SK-N-SH (cell line): ENCODE measurements around the gene NFKBIA. TPM values are rescaled to one million over a fixed set of nuclear protein-coding genes. Genes with fewer than 3 reads are reported as not detected.
"Not testable (repeated sequence)": the region's sequence is repeated elsewhere in the genome, so short reads cannot be mapped to it uniquely, and the experiment has no call there.

ENCODE experiments used
- CTCF ChIA-PET: fragments of 300-600, 350-600 bp; formaldehyde crosslinking; extraction: SDS; loops from one replicate; lab custom pipeline; 2021; lab: Yijun Ruan, JAX
- POLR2A ChIA-PET: fragments of 350-600 bp; sonication (Branson Sonifier 250); formaldehyde crosslinking; extraction: SDS; loops from one replicate; lab custom pipeline; 2020; ENCODE audit warnings: antibody characterized with exemption, inconsistent platforms; lab: Yijun Ruan, JAX
- DNase-seq: peaks from one replicate; pipeline ENCODE4 v3.0.0; 2012
- H2AFZ ChIP-seq: fragments of 200-600 bp; sonication (generic); 2 replicates; pipeline ENCODE4 v1.8.1; 2016; ENCODE audit warnings: antibody characterized with exemption, mild to moderate bottlenecking, low read depth
- H3F3A ChIP-seq: fragments of 200-600 bp; sonication (generic); replicated peaks from 2 replicates; pipeline ENCODE3; 2016; ENCODE audit warnings: antibody characterized with exemption, mild to moderate bottlenecking; ENCODE audit not compliant: insufficient read depth
- H3K27ac ChIP-seq, 2 experiments: fragments of 200-500 bp in 1 of 2; fragments of 200-600 bp in 1 of 2; sonication (Bioruptor generic) in 1 of 2; sonication (generic), shearing (Covaris generic) in 1 of 2; 2 replicates each; pipeline versions ENCODE4 v1.5.1 to v1.6.1; 2014 to 2016; ENCODE audit warnings: low read depth in 2 of 2, inconsistent platforms in 1 of 2, low read length in 1 of 2, mild to moderate bottlenecking in 1 of 2, mixed read lengths in 1 of 2
- H3K27me3 ChIP-seq: fragments of 200-600 bp; sonication (generic), shearing (Covaris generic); 2 replicates; pipeline ENCODE4 v1.6.1; 2016; ENCODE audit warnings: mixed run types; ENCODE audit not compliant: insufficient read depth
- H3K36me3 ChIP-seq, 2 experiments: fragments of 200-500 bp in 1 of 2; fragments of 200-600 bp in 1 of 2; sonication (Bioruptor generic) in 1 of 2; sonication (generic) in 1 of 2; replicated peaks in 1 of 2; 2 replicates each; pipeline versions ENCODE3 to v1.5.1; 2014 to 2016; ENCODE audit warnings: low read length in 1 of 2, mild to moderate bottlenecking in 1 of 2; ENCODE audit not compliant: insufficient read depth in 2 of 2, control insufficient read depth in 1 of 2
- H3K4me1 ChIP-seq, 2 experiments: fragments of 200-500 bp in 1 of 2; fragments of 200-600 bp in 1 of 2; sonication (Bioruptor generic) in 1 of 2; sonication (generic), shearing (Covaris generic) in 1 of 2; 2 replicates each; pipeline versions ENCODE4 v1.5.1 to v1.6.1; 2014 to 2016; ENCODE audit warnings: low read depth in 1 of 2, low read length in 1 of 2, mixed run types in 1 of 2; ENCODE audit not compliant: insufficient read depth in 2 of 2, control insufficient read depth in 1 of 2
- H3K4me2 ChIP-seq: fragments of 200-600 bp; sonication (generic), shearing (Covaris generic); 2 replicates; pipeline ENCODE4 v1.6.1; 2017; ENCODE audit warnings: mixed run types
- H3K4me3 ChIP-seq, 2 experiments: fragments of 200-500 bp in 1 of 2; fragments of 200-600 bp in 1 of 2; sonication (Bioruptor generic) in 1 of 2; sonication (generic), shearing (Covaris generic) in 1 of 2; 2 replicates each; pipeline versions ENCODE4 v1.5.1 to v1.8.1; 2014 to 2016; ENCODE audit warnings: low read depth in 2 of 2, inconsistent platforms in 1 of 2, low read length in 1 of 2, mild to moderate bottlenecking in 1 of 2, mixed read lengths in 1 of 2, moderate library complexity in 1 of 2
- H3K79me2 ChIP-seq: fragments of 200-600 bp; sonication (generic); 2 replicates; pipeline ENCODE4 v1.8.1; 2017; ENCODE audit warnings: mild to moderate bottlenecking; ENCODE audit not compliant: insufficient read depth
- H3K9ac ChIP-seq: fragments of 200-600 bp; sonication (generic); 2 replicates; pipeline ENCODE4 v1.6.1; 2017; ENCODE audit warnings: mixed run types
- H3K9me2 ChIP-seq: fragments of 200-600 bp; sonication (generic); 2 replicates; pipeline ENCODE4 v1.6.1; 2017; ENCODE audit warnings: mixed run types
- H3K9me3 ChIP-seq: fragments of 200-600 bp; sonication (generic); 2 replicates; pipeline ENCODE4 v1.6.1; 2017; ENCODE audit warnings: mixed run types, mild to moderate bottlenecking, moderate library complexity
- H4K20me1 ChIP-seq: fragments of 200-600 bp; sonication (generic); 2 replicates; pipeline ENCODE4 v1.6.1; 2017; ENCODE audit warnings: mild to moderate bottlenecking, mixed run types; ENCODE audit not compliant: insufficient read depth
- EP300 ChIP-seq, 2 experiments: IDR thresholded peaks; 2 replicates each; pipeline versions ENCODE4 v1.4.0 to v1.6.1; 2012; ENCODE audit warnings: borderline replicate concordance in 1 of 2, low read depth in 1 of 2, low read length in 1 of 2
- EZH2phosphoT487 ChIP-seq: fragments of 200-600 bp; sonication (generic); IDR thresholded peaks from 2 replicates; pipeline ENCODE4 v1.6.1; 2017; ENCODE audit warnings: low read depth, mixed run types, mild to moderate bottlenecking, antibody characterized with exemption, moderate library complexity, borderline replicate concordance
- FOSL2 ChIP-seq: IDR thresholded peaks from 2 replicates; pipeline ENCODE4 v1.4.0; 2012; ENCODE audit warnings: low read depth, mild to moderate bottlenecking, moderate library complexity, borderline replicate concordance
- FOXJ3 ChIP-seq: sonication (generic); formaldehyde crosslinking; IDR thresholded peaks from 2 replicates; pipeline ENCODE4 v1.5.1; 2020; ENCODE audit warnings: mild to moderate bottlenecking, missing genetic modification reagents
- FOXM1 ChIP-seq: IDR thresholded peaks from 2 replicates; pipeline ENCODE4 v1.4.0; 2012; ENCODE audit warnings: low read depth, mild to moderate bottlenecking
- GABPA ChIP-seq: IDR thresholded peaks from 2 replicates; pipeline ENCODE4 v1.4.0; 2012; ENCODE audit warnings: low read depth, mild to moderate bottlenecking
- MAX ChIP-seq: IDR thresholded peaks from 2 replicates; pipeline ENCODE4 v1.4.0; 2012; ENCODE audit warnings: low read depth
- MXI1 ChIP-seq: IDR thresholded peaks from 2 replicates; pipeline ENCODE4 v1.6.1; 2012; ENCODE audit warnings: mild to moderate bottlenecking, low read depth, low read length, improper control_type of control experiment
- NFIC ChIP-seq: IDR thresholded peaks from 2 replicates; pipeline ENCODE4 v1.4.0; 2012; ENCODE audit warnings: borderline replicate concordance
- POLR2AphosphoS5 ChIP-seq: IDR thresholded peaks from 2 replicates; pipeline ENCODE4 v1.6.1; 2012; ENCODE audit warnings: low read depth, low read length
- RAD21 ChIP-seq: IDR thresholded peaks from 2 replicates; pipeline ENCODE4 v1.6.1; 2012; ENCODE audit warnings: mild to moderate bottlenecking, low read length
- RFX5 ChIP-seq: IDR thresholded peaks from 2 replicates; pipeline ENCODE4 v1.6.1; 2012; ENCODE audit warnings: mild to moderate bottlenecking, improper control_type of control experiment, low read length
- RXRA ChIP-seq: IDR thresholded peaks from 2 replicates; pipeline ENCODE4 v1.4.0; 2012; ENCODE audit warnings: low read depth, mild to moderate bottlenecking, borderline replicate concordance
- SIN3A ChIP-seq: IDR thresholded peaks from 2 replicates; pipeline ENCODE4 v1.6.1; 2012; ENCODE audit warnings: low read depth, mild to moderate bottlenecking, low read length, moderate library complexity, borderline replicate concordance
- SMC3 ChIP-seq: IDR thresholded peaks from 2 replicates; pipeline ENCODE4 v1.6.1; 2012; ENCODE audit warnings: low read depth, low read length, improper control_type of control experiment
- TAF1 ChIP-seq: IDR thresholded peaks from 2 replicates; pipeline ENCODE4 v1.6.1; 2012; ENCODE audit warnings: low read depth, mild to moderate bottlenecking, low read length, moderate library complexity, borderline replicate concordance
- TCF12 ChIP-seq: IDR thresholded peaks from 2 replicates; pipeline ENCODE4 v1.4.0; 2012
- USF2 ChIP-seq: fragments of 150-350 bp; IDR thresholded peaks from 2 replicates; pipeline ENCODE4 v1.6.1; 2017; ENCODE audit warnings: antibody characterized with exemption, low read length, low read depth, borderline replicate concordance
- YY1 ChIP-seq: IDR thresholded peaks from 2 replicates; pipeline ENCODE4 v1.4.0; 2012; ENCODE audit warnings: low read depth, mild to moderate bottlenecking
- WGBS: methylation state at CpG from one replicate; pipeline ENCODE4 v1.1.6; 2017; ENCODE audit warnings: low lambda C conversion rate; 5-methylcytosine and 5-hydroxymethylcytosine counted together
- polyA plus RNA-seq, 3 experiments: library from polyadenylated mRNA; depleted of rRNA; stranded (reverse); fragments of >200 nt; gene quantifications; 2 replicates each; pipeline ENCODE4 v1.2.3, GENCODE V29; 2012
- TF ChIP-seq, protein P1 (sequence below): IDR thresholded peaks from 2 replicates; pipeline ENCODE4; 2012
- TF ChIP-seq, protein P2 (sequence below): IDR thresholded peaks from 2 replicates; pipeline ENCODE4 v1.4.0; 2012; ENCODE audit warnings: low read depth, borderline replicate concordance

The NFKBIA gene
- polyA plus RNA-seq, 1 of the 3 experiments (the other 2 are of a cell fraction): 56.7 TPM

DNA sequence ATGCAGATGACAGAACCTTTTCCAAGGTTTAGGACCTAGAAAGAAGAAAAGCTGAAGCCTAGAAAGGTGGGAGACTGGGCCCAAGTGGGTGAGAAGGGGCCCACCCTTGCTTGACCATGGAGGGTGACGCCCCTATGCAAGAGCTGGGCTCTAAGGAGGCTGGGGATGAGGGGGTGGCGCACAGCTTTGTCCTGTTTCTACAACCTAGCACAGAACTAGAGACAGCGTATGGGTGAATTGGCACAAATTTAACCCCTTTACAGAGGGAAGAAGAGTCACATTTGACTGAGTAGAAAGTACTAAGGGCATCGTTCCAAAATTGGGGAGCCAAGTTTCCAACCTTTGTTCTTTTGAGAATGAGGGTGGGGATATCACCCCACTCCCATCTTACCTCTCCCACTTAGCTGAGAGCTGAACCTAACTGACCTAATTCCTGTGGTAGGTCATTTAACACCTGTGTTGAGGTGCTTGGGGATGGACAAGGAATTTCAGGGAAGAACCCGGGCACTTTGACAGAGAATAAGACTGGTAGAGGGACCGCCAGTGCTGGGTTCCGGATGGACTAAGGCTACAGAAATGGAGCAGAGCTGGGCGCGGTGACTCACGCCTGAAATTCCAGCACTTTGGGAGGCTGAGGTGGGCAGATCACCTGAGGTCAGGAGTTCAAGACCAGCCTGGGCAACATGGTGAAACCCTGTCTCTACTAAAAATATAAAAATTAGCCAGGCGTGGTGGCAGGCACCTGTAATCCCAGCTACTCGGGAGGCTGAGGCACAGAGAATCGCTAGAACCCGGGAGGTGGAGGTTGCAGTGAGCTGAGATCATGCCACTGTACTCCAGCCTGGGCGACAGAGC, 5.2 kb downstream of the NFKBIA start:
- H2AFZ ChIP-seq: no peak overlapping the region
- no peaks in the 10 kb centered on the region for H3K9me2 ChIP-seq
- H3K36me3 ChIP-seq: peaks cover 31 to 35% of the 10 kb centered on the region in 2 experiments
- H3K4me3 ChIP-seq: no peak overlapping the region
- H3K79me2 ChIP-seq: peaks cover 25% of the 10 kb centered on the region
- H3K27ac ChIP-seq: no peak overlapping the region
- H3K9me3 ChIP-seq: no peaks in the 10 kb centered on the region
- ChIA-PET POLR2A (no interaction called here), CTCF (interaction anchor here (0.6 to 1.2 kb wide), 6 partner anchors 12 to 287 kb away, joined by 3 to 5 read pairs (median 4); no protein-coding TSS in a partner anchor)
- no peaks in the 10 kb centered on the region for H3K27me3 ChIP-seq
- H4K20me1 ChIP-seq: peaks cover 30% of the 10 kb centered on the region
- H3K9ac ChIP-seq: no peak overlapping the region
- 84% methylated on average over 15 of the region's 15 CpGs for WGBS
- no peak for DNase-seq
- TF ChIP-seq NFIC (no peak), POLR2AphosphoS5 (peak; percentile 28; the same call in 1 of the 2 replicates)
- H3K4me2 ChIP-seq: no peak overlapping the region
- H3K4me1 ChIP-seq: peaks cover 18% of the 10 kb centered on the region in 2 experiments; a peak in 3 of 4 replicates
- peaks cover 49% of the 10 kb centered on the region for H3F3A ChIP-seq

DNA sequence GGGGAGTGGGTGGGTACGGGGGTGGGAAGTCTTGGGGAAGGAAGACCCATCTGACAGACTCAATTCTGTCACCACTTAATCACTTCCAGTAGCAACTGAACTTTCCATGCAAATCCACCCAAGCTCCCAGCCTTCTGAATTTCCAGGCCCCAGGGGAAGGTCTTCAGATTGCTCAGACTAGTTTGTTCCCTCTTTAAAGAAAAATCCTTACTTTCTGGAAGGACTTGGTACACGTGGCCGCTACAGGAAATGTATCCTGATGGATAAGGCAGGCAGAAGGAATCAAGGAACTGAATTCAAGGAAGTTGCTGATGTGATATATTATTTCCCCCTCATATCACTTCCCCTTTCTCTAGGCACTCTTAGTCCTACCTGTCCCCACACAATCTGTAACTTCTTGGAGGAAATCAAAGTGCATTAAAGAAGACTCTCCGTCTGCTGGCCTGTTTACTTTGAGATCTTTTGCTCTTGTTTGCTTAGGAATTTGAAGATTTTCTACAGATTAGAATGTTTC, 6.4 kb downstream of the NFKBIA start:
- Histone ChIP-seq H3F3A (peaks cover 46% of the 10 kb centered on the region), H3K9me2 (no peaks in the 10 kb centered on the region), H3K27me3 (no peaks in the 10 kb centered on the region), H3K36me3 (peaks cover 27 to 30% of the 10 kb centered on the region in 2 experiments), H3K27ac (peak overlapping the region in 1 of 2 experiments; percentile 28; a peak in 1 of 4 replicates), H3K4me1 (peaks cover 13 to 18% of the 10 kb centered on the region in 2 experiments; a peak in 3 of 4 replicates), H4K20me1 (peaks cover 24% of the 10 kb centered on the region), H3K4me3 (no peak overlapping the region), H3K79me2 (peaks cover 19% of the 10 kb centered on the region), H3K4me2 (no peak overlapping the region), H3K9ac (no peak overlapping the region), H3K9me3 (no peaks in the 10 kb centered on the region), H2AFZ (no peak overlapping the region)
- no peak for DNase-seq
- CTCF ChIA-PET: no interaction called here
- POLR2A ChIA-PET: no interaction called here
- 65% methylated on average over 4 of the region's 4 CpGs for WGBS
- TF ChIP-seq FOSL2 (no peak), SMC3 (no peak), RXRA (no peak), FOXJ3 (CRISPR knock-in tag) (no peak), SIN3A (no peak), NFIC (no peak), EP300 (IDR thresholded peaks at IDR 0.05; ENCODE audit: borderline replicate concordance in 1 of 2, low read depth in 1 of 2, low read length in 1 of 2) (no peak), TCF12 (no peak), GABPA (no peak), MAX (no peak), TAF1 (no peak), USF2 (no peak), RAD21 (no peak), MXI1 (no peak), EZH2phosphoT487 (no peak), FOXM1 (no peak), YY1 (no peak), RFX5 (no peak)
- TF ChIP-seq, protein P1, sequence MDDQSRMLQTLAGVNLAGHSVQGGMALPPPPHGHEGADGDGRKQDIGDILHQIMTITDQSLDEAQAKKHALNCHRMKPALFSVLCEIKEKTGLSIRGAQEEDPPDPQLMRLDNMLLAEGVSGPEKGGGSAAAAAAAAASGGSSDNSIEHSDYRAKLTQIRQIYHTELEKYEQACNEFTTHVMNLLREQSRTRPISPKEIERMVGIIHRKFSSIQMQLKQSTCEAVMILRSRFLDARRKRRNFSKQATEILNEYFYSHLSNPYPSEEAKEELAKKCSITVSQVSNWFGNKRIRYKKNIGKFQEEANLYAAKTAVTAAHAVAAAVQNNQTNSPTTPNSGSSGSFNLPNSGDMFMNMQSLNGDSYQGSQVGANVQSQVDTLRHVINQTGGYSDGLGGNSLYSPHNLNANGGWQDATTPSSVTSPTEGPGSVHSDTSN: no peak
- TF ChIP-seq, protein P2, sequence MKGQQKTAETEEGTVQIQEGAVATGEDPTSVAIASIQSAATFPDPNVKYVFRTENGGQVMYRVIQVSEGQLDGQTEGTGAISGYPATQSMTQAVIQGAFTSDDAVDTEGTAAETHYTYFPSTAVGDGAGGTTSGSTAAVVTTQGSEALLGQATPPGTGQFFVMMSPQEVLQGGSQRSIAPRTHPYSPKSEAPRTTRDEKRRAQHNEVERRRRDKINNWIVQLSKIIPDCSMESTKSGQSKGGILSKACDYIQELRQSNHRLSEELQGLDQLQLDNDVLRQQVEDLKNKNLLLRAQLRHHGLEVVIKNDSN: no peak

GRCh38 chr14:35396610-35397009, 7.9 kb downstream of the NFKBIA start:
- H4K20me1 ChIP-seq, H3K9me3 ChIP-seq, POLR2A ChIA-PET, CTCF ChIA-PET, H3K4me2 ChIP-seq, H3K9ac ChIP-seq, H3K4me1 ChIP-seq, H3K79me2 ChIP-seq, DNase-seq, H2AFZ ChIP-seq, H3K4me3 ChIP-seq, H3K27ac ChIP-seq, H3K9me2 ChIP-seq, H3K27me3 ChIP-seq: not testable (repeated sequence)
- Histone ChIP-seq H3K36me3 (peaks cover 12 to 16% of the 10 kb centered on the region in 2 experiments), H3F3A (peaks cover 34% of the 10 kb centered on the region)
- WGBS: 99% methylated on average over 7 of the region's 7 CpGs
